HG03175 (cell line): ENCODE data around the gene COMTD1.
"Not testable (repeated sequence)": the region's sequence is repeated elsewhere in the genome, so short reads cannot be mapped to it uniquely, and the experiment has no call there.

Experiments used
- ATAC-seq: cut with Tn5 transposase; IDR thresholded peaks from one replicate; pipeline ENCODE4 v1.9.1; 2021; ENCODE audit warnings: mild to moderate bottlenecking, moderate library complexity; ENCODE audit not compliant: unreplicated experiment

The COMTD1 gene

GRCh38 chr10:75197066-75197465, 38.7 kb downstream of the COMTD1 start:
- ATAC-seq, result no peak

- ATAC-seq, result no peak
Observed at GRCh38 chr10:75195035-75195763, 40.6 kb downstream of the COMTD1 start.

GRCh38 chr10:75194625-75195024, 41.1 kb downstream of the COMTD1 start:
- not testable (repeated sequence) for ATAC-seq

GRCh38 chr10:75191821-75192568, 43.8 kb downstream of the COMTD1 start:
- no peak for ATAC-seq

GRCh38 chr10:75189266-75190096, 46.3 kb downstream of the COMTD1 start:
- ATAC-seq, result no peak

GRCh38 chr10:75188522-75188921, 47.2 kb downstream of the COMTD1 start:
- not testable (repeated sequence) for ATAC-seq

- ATAC-seq, result peak; percentile 60
Observed at GRCh38 chr10:75187961-75188426, 47.8 kb downstream of the COMTD1 start.

GRCh38 chr10:75186310-75186709, 49.4 kb downstream of the COMTD1 start:
- ATAC-seq, result no peak
